ENCODE results near the gene GRM8. TPM values are rescaled to one million over a fixed set of nuclear protein-coding genes. Genes with fewer than 3 reads are reported as not detected.

Gene GRM8
- total RNA-seq, 1 experiment from 2014 or later: not detected

- no peaks in the 10 kb centered on the region for H3K4me1 Mint-ChIP-seq (ENCODE audit: low read depth, unreplicated experiment)
- no peak overlapping the region for H3K27ac Mint-ChIP-seq (ENCODE audit: unreplicated experiment)
- no peak for DNase-seq
- no peaks in the 10 kb centered on the region for H3K36me3 ChIP-seq (ENCODE audit: control insufficient read depth, insufficient read depth, low read length)
- H3K4me1 ChIP-seq: no peaks in the 10 kb centered on the region
- H3K36me3 Mint-ChIP-seq (ENCODE audit: insufficient read depth, unreplicated experiment): no peaks in the 10 kb centered on the region
- H3K4me3 ChIP-seq (ENCODE audit: low read depth, low read length): no peak overlapping the region
- H3K4me3 Mint-ChIP-seq (ENCODE audit: unreplicated experiment): no peak overlapping the region
- intact Hi-C loops (cut with micrococcal nuclease; ENCODE audit: unreplicated experiment): no loop called here
- H3K9me3 ChIP-seq: no peaks in the 10 kb centered on the region
- POLR2A ChIA-PET: no interaction called here
- H3K27me3 ChIP-seq (replicated peaks; ENCODE audit: control insufficient read depth, insufficient read depth, low read length): no peaks in the 10 kb centered on the region
- no peaks in the 10 kb centered on the region for H3K9me3 Mint-ChIP-seq (ENCODE audit: unreplicated experiment)
- TF ChIP-seq, protein P1, sequence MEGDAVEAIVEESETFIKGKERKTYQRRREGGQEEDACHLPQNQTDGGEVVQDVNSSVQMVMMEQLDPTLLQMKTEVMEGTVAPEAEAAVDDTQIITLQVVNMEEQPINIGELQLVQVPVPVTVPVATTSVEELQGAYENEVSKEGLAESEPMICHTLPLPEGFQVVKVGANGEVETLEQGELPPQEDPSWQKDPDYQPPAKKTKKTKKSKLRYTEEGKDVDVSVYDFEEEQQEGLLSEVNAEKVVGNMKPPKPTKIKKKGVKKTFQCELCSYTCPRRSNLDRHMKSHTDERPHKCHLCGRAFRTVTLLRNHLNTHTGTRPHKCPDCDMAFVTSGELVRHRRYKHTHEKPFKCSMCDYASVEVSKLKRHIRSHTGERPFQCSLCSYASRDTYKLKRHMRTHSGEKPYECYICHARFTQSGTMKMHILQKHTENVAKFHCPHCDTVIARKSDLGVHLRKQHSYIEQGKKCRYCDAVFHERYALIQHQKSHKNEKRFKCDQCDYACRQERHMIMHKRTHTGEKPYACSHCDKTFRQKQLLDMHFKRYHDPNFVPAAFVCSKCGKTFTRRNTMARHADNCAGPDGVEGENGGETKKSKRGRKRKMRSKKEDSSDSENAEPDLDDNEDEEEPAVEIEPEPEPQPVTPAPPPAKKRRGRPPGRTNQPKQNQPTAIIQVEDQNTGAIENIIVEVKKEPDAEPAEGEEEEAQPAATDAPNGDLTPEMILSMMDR (IDR thresholded peaks at IDR 0.05; ENCODE audit: insufficient read depth in 1 of 2, low read depth in 1 of 2, low read length in 1 of 2, severe bottlenecking in 1 of 2, unreplicated experiment in 1 of 2): no peak
- BruUV-seq (replicated peaks): no TSS peak
- CTCF ChIA-PET: no interaction called here
- H3K27me3 Mint-ChIP-seq (ENCODE audit: insufficient read depth, unreplicated experiment): peaks cover 7% of the 10 kb centered on the region
These were observed 58.2 kb downstream of the GRM8 start for GRCh38 chr7:127194571-127194970.

GRCh38 chr7:127189886-127190285 lies 62.9 kb downstream of the GRM8 start:
- DNase-seq: no peak
- H3K27ac Mint-ChIP-seq (ENCODE audit: unreplicated experiment): no peak overlapping the region
- no TSS peak for BruUV-seq (replicated peaks)
- TF ChIP-seq, protein P1 (IDR thresholded peaks at IDR 0.05; ENCODE audit: insufficient read depth in 1 of 2, low read depth in 1 of 2, low read length in 1 of 2, severe bottlenecking in 1 of 2, unreplicated experiment in 1 of 2): no peak
- no peaks in the 10 kb centered on the region for H3K4me1 Mint-ChIP-seq (ENCODE audit: low read depth, unreplicated experiment)
- Histone ChIP-seq H3K4me1 (no peaks in the 10 kb centered on the region), H3K36me3 (ENCODE audit: control insufficient read depth, insufficient read depth, low read length) (no peaks in the 10 kb centered on the region), H3K27me3 (replicated peaks; ENCODE audit: control insufficient read depth, insufficient read depth, low read length) (no peaks in the 10 kb centered on the region), H3K9me3 (no peaks in the 10 kb centered on the region), H3K4me3 (ENCODE audit: low read depth, low read length) (no peak overlapping the region)
- H3K4me3 Mint-ChIP-seq (ENCODE audit: unreplicated experiment): no peak overlapping the region
- no peaks in the 10 kb centered on the region for H3K9me3 Mint-ChIP-seq (ENCODE audit: unreplicated experiment)
- peaks cover 12% of the 10 kb centered on the region for H3K27me3 Mint-ChIP-seq (ENCODE audit: insufficient read depth, unreplicated experiment)
- CTCF ChIA-PET: no interaction called here
- H3K36me3 Mint-ChIP-seq (ENCODE audit: insufficient read depth, unreplicated experiment): no peaks in the 10 kb centered on the region
- POLR2A ChIA-PET: interaction anchor here (0.6 kb wide), 1 partner anchor 855 kb away, joined by 3 read pairs; no protein-coding TSS in a partner anchor
- intact Hi-C loops (cut with micrococcal nuclease; ENCODE audit: unreplicated experiment): no loop called here

GRCh38 chr7:127189074-127189473 lies 63.7 kb downstream of the GRM8 start:
- Mint-ChIP-seq H3K27ac (ENCODE audit: unreplicated experiment) (no peak overlapping the region), H3K27me3 (ENCODE audit: insufficient read depth, unreplicated experiment) (peaks cover 12% of the 10 kb centered on the region), H3K36me3 (ENCODE audit: insufficient read depth, unreplicated experiment) (no peaks in the 10 kb centered on the region), H3K4me1 (ENCODE audit: low read depth, unreplicated experiment) (no peaks in the 10 kb centered on the region), H3K9me3 (ENCODE audit: unreplicated experiment) (no peaks in the 10 kb centered on the region), H3K4me3 (ENCODE audit: unreplicated experiment) (no peak overlapping the region)
- CTCF ChIA-PET: no interaction called here
- Histone ChIP-seq H3K4me1 (no peaks in the 10 kb centered on the region), H3K9me3 (no peaks in the 10 kb centered on the region), H3K36me3 (ENCODE audit: control insufficient read depth, insufficient read depth, low read length) (no peaks in the 10 kb centered on the region), H3K27me3 (replicated peaks; ENCODE audit: control insufficient read depth, insufficient read depth, low read length) (no peaks in the 10 kb centered on the region), H3K4me3 (ENCODE audit: low read depth, low read length) (no peak overlapping the region)
- BruUV-seq (replicated peaks): no TSS peak
- TF ChIP-seq, protein P1 (IDR thresholded peaks at IDR 0.05; ENCODE audit: insufficient read depth in 1 of 2, low read depth in 1 of 2, low read length in 1 of 2, severe bottlenecking in 1 of 2, unreplicated experiment in 1 of 2): no peak
- DNase-seq: no peak
- POLR2A ChIA-PET: no interaction called here
- intact Hi-C loops (cut with micrococcal nuclease; ENCODE audit: unreplicated experiment): no loop called here

Measured in Caco-2 (cell line).